LNCaP clone FGC (cell line): Measurements from ENCODE around the gene B4GALT6.

ENCODE experiments used
- DNase-seq: peaks from one replicate; pipeline ENCODE4 v3.0.0-alpha.2; 2011; ENCODE audit warnings: low read depth
- H3K4me3 ChIP-seq: 2 replicates; pipeline ENCODE4 v1.5.1; 2011; ENCODE audit warnings: mild to moderate bottlenecking, low read depth, low read length, control low read depth
- TF ChIP-seq, protein P1 (sequence below): IDR thresholded peaks from 2 replicates; pipeline ENCODE4 v1.5.1; 2012; ENCODE audit warnings: mild to moderate bottlenecking; ENCODE audit not compliant: control insufficient read depth, insufficient read depth; ENCODE audit errors: extremely low read depth

Gene B4GALT6

GRCh38 chr18:31591628-31592027, 92.8 kb downstream of the B4GALT6 start, which contains the start of gene TTR:
Gene TTR, plus strand, starts transcription at chr18:31591877. Its CDS starts 26 bp downstream, at chr18:31591903.
- H3K4me3 ChIP-seq, result no peak within 1 kb of the TSS
- TF ChIP-seq, protein P1, sequence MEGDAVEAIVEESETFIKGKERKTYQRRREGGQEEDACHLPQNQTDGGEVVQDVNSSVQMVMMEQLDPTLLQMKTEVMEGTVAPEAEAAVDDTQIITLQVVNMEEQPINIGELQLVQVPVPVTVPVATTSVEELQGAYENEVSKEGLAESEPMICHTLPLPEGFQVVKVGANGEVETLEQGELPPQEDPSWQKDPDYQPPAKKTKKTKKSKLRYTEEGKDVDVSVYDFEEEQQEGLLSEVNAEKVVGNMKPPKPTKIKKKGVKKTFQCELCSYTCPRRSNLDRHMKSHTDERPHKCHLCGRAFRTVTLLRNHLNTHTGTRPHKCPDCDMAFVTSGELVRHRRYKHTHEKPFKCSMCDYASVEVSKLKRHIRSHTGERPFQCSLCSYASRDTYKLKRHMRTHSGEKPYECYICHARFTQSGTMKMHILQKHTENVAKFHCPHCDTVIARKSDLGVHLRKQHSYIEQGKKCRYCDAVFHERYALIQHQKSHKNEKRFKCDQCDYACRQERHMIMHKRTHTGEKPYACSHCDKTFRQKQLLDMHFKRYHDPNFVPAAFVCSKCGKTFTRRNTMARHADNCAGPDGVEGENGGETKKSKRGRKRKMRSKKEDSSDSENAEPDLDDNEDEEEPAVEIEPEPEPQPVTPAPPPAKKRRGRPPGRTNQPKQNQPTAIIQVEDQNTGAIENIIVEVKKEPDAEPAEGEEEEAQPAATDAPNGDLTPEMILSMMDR, result no peak
- DNase-seq, result peak; percentile 45

DNA sequence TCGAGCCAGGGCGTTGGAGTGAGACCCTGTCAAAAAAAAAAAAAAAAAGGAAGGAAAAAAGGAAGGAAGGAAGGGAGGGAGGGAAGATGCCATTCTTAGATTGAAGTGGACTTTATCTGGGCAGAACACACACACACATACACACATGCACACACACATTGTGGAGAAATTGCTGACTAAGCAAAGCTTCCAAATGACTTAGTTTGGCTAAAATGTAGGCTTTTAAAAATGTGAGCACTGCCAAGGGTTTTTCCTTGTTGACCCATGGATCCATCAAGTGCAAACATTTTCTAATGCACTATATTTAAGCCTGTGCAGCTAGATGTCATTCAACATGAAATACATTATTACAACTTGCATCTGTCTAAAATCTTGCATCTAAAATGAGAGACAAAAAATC, 93.3 kb downstream of the B4GALT6 start:
- no peak for DNase-seq
- no peak overlapping the region for H3K4me3 ChIP-seq
- TF ChIP-seq, protein P1, result no peak

GRCh38 chr18:31590570-31590969, 93.8 kb downstream of the B4GALT6 start:
- TF ChIP-seq, protein P1, result no peak
- DNase-seq, result no peak
- H3K4me3 ChIP-seq, result no peak overlapping the region

GRCh38 chr18:31587529-31587928, 96.9 kb downstream of the B4GALT6 start:
- no peak overlapping the region for H3K4me3 ChIP-seq
- TF ChIP-seq, protein P1, result no peak
- no peak for DNase-seq

DNA sequence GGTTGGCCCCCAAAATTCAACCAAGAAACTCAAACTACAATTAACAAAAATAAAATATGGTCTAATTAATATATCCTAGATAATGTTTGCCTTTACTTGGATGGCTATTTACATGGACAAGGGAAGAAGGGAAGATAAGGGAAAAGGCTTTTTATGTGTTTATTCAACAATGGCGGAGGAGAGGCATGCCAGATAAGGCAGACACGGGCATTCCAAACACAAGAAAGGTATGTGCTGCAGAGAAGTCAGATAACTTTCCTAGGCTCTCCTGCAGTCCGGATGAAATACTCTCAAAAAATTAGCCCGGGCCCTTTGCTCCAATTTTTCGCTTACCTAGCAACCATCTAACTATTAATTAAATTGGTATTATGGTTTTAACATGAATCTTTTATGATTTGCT, 97.8 kb downstream of the B4GALT6 start:
- H3K4me3 ChIP-seq, result no peak overlapping the region
- TF ChIP-seq, protein P1, result no peak
- DNase-seq, result no peak

DNA sequence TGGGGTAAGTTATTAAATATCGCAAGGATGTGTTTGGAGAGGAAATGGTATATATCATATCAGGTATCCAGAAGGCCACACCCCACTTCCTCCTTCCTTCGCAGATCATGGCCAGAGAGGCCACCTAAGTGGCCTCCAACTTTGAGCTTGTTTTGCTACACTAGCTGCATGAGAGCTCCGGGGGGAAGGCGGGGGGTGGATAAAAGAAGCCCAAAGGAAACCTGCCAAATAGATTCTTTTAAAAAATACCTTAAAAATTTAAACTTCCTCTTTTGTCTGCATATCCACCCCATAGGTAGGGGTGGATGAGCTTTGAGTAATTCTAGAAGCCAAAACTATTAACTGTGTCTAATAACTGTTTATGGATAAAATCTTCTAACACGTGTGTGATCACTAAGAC, 98.4 kb downstream of the B4GALT6 start:
- TF ChIP-seq, protein P1, result no peak
- no peak overlapping the region for H3K4me3 ChIP-seq
- DNase-seq, result no peak

- no peak for DNase-seq
- no peak overlapping the region for H3K4me3 ChIP-seq
- TF ChIP-seq, protein P1, result no peak
Observed at GRCh38 chr18:31583185-31583854, 101.1 kb downstream of the B4GALT6 start.
